ENCODE data around the gene ZRANB1.

Gene ZRANB1

GRCh38 chr10:124997306-124997705, 55.4 kb downstream of the ZRANB1 start:
- no peaks in the 10 kb centered on the region for H3K27me3 ChIP-seq (ENCODE audit: control insufficient read depth in 1 of 2, insufficient read depth in 2 of 2, low read length in 2 of 2)
- peaks cover 0 to 9% of the 10 kb centered on the region in 2 donors for H3K4me1 ChIP-seq (ENCODE audit: control insufficient read depth in 1 of 2, insufficient read depth in 2 of 2, low read length in 2 of 2)
- no peaks in the 10 kb centered on the region for H3K9me3 ChIP-seq (ENCODE audit: control insufficient read depth in 1 of 2, low read length in 2 of 2)
- H3K4me3 ChIP-seq (ENCODE audit: low read depth in 1 of 2, low read length in 2 of 2), result no peak overlapping the region
- no peak overlapping the region for H3K27ac ChIP-seq (ENCODE audit: low read depth, low read length)
- H3K36me3 ChIP-seq (ENCODE audit: control insufficient read depth in 1 of 2, insufficient read depth in 2 of 2, low read length in 2 of 2), result peaks cover 30 to 93% of the 10 kb centered on the region in 2 donors
- no peak overlapping the region for H3K9ac ChIP-seq (ENCODE audit: low read depth in 1 of 2, low read length in 2 of 2)

GRCh38 chr10:124997771-124998623, 56.1 kb downstream of the ZRANB1 start:
- Histone ChIP-seq H3K27me3 (ENCODE audit: control insufficient read depth in 1 of 2, insufficient read depth in 2 of 2, low read length in 2 of 2) (no peaks in the 10 kb centered on the region), H3K4me3 (ENCODE audit: low read depth in 1 of 2, low read length in 2 of 2) (no peak overlapping the region), H3K4me1 (ENCODE audit: control insufficient read depth in 1 of 2, insufficient read depth in 2 of 2, low read length in 2 of 2) (peaks cover 0 to 9% of the 10 kb centered on the region in 2 donors), H3K27ac (ENCODE audit: low read depth, low read length) (no peak overlapping the region), H3K9ac (ENCODE audit: low read depth in 1 of 2, low read length in 2 of 2) (no peak overlapping the region), H3K36me3 (ENCODE audit: control insufficient read depth in 1 of 2, insufficient read depth in 2 of 2, low read length in 2 of 2) (peaks cover 26 to 94% of the 10 kb centered on the region in 2 donors), H3K9me3 (ENCODE audit: control insufficient read depth in 1 of 2, low read length in 2 of 2) (no peaks in the 10 kb centered on the region)

- H3K9me3 ChIP-seq (ENCODE audit: control insufficient read depth in 1 of 2, low read length in 2 of 2), result no peaks in the 10 kb centered on the region
- H3K9ac ChIP-seq (ENCODE audit: low read depth in 1 of 2, low read length in 2 of 2), result no peak overlapping the region
- no peaks in the 10 kb centered on the region for H3K27me3 ChIP-seq (ENCODE audit: control insufficient read depth in 1 of 2, insufficient read depth in 2 of 2, low read length in 2 of 2)
- no peak overlapping the region for H3K27ac ChIP-seq (ENCODE audit: low read depth, low read length)
- H3K36me3 ChIP-seq (ENCODE audit: control insufficient read depth in 1 of 2, insufficient read depth in 2 of 2, low read length in 2 of 2), result peaks cover 24 to 94% of the 10 kb centered on the region in 2 donors
- no peak overlapping the region for H3K4me3 ChIP-seq (ENCODE audit: low read depth in 1 of 2, low read length in 2 of 2)
- peaks cover 0 to 9% of the 10 kb centered on the region in 2 donors for H3K4me1 ChIP-seq (ENCODE audit: control insufficient read depth in 1 of 2, insufficient read depth in 2 of 2, low read length in 2 of 2)
These were observed 56.8 kb downstream of the ZRANB1 start for GRCh38 chr10:124998624-124999291.

GRCh38 chr10:124999433-125000365, 57.8 kb downstream of the ZRANB1 start:
- peaks cover 0 to 9% of the 10 kb centered on the region in 2 donors for H3K4me1 ChIP-seq (ENCODE audit: control insufficient read depth in 1 of 2, insufficient read depth in 2 of 2, low read length in 2 of 2)
- H3K4me3 ChIP-seq (ENCODE audit: low read depth in 1 of 2, low read length in 2 of 2), result no peak overlapping the region
- H3K36me3 ChIP-seq (ENCODE audit: control insufficient read depth in 1 of 2, insufficient read depth in 2 of 2, low read length in 2 of 2), result peaks cover 24 to 94% of the 10 kb centered on the region in 2 donors
- no peak overlapping the region for H3K9ac ChIP-seq (ENCODE audit: low read depth in 1 of 2, low read length in 2 of 2)
- H3K27me3 ChIP-seq (ENCODE audit: control insufficient read depth in 1 of 2, insufficient read depth in 2 of 2, low read length in 2 of 2), result no peaks in the 10 kb centered on the region
- no peak overlapping the region for H3K27ac ChIP-seq (ENCODE audit: low read depth, low read length)
- H3K9me3 ChIP-seq (ENCODE audit: control insufficient read depth in 1 of 2, low read length in 2 of 2), result no peaks in the 10 kb centered on the region

- Histone ChIP-seq H3K4me3 (ENCODE audit: low read depth in 1 of 2, low read length in 2 of 2) (no peak overlapping the region), H3K27me3 (ENCODE audit: control insufficient read depth in 1 of 2, insufficient read depth in 2 of 2, low read length in 2 of 2) (no peaks in the 10 kb centered on the region), H3K27ac (ENCODE audit: low read depth, low read length) (no peak overlapping the region), H3K9ac (ENCODE audit: low read depth in 1 of 2, low read length in 2 of 2) (no peak overlapping the region), H3K4me1 (ENCODE audit: control insufficient read depth in 1 of 2, insufficient read depth in 2 of 2, low read length in 2 of 2) (peaks cover 0 to 9% of the 10 kb centered on the region in 2 donors), H3K36me3 (ENCODE audit: control insufficient read depth in 1 of 2, insufficient read depth in 2 of 2, low read length in 2 of 2) (peaks cover 21 to 93% of the 10 kb centered on the region in 2 donors), H3K9me3 (ENCODE audit: control insufficient read depth in 1 of 2, low read length in 2 of 2) (no peaks in the 10 kb centered on the region)
These were observed 58.7 kb downstream of the ZRANB1 start for GRCh38 chr10:125000366-125001312.

- H3K9ac ChIP-seq (ENCODE audit: low read depth in 1 of 2, low read length in 2 of 2), result no peak overlapping the region
These were observed 59.6 kb downstream of the ZRANB1 start for GRCh38 chr10:125001313-125002046.

GRCh38 chr10:125002047-125002422, 60.1 kb downstream of the ZRANB1 start:
- no peak overlapping the region for H3K9ac ChIP-seq (ENCODE audit: low read depth in 1 of 2, low read length in 2 of 2)

More at GRCh38 chr10:125001313-125002046, 59.6 kb downstream of the ZRANB1 start:
- H3K4me1 ChIP-seq (ENCODE audit: control insufficient read depth in 1 of 2, insufficient read depth in 2 of 2, low read length in 2 of 2), result peaks cover 0 to 9% of the 10 kb centered on the region in 2 donors
- H3K9me3 ChIP-seq (ENCODE audit: control insufficient read depth in 1 of 2, low read length in 2 of 2), result no peaks in the 10 kb centered on the region
- H3K27ac ChIP-seq (ENCODE audit: low read depth, low read length), result no peak overlapping the region
- no peak overlapping the region for H3K4me3 ChIP-seq (ENCODE audit: low read depth in 1 of 2, low read length in 2 of 2)
- no peaks in the 10 kb centered on the region for H3K27me3 ChIP-seq (ENCODE audit: control insufficient read depth in 1 of 2, insufficient read depth in 2 of 2, low read length in 2 of 2)
- peaks cover 19 to 92% of the 10 kb centered on the region in 2 donors for H3K36me3 ChIP-seq (ENCODE audit: control insufficient read depth in 1 of 2, insufficient read depth in 2 of 2, low read length in 2 of 2)

GRCh38 chr10:125002423-125003145, 60.7 kb downstream of the ZRANB1 start:
- Histone ChIP-seq H3K36me3 (ENCODE audit: control insufficient read depth in 1 of 2, insufficient read depth in 2 of 2, low read length in 2 of 2) (peaks cover 10 to 91% of the 10 kb centered on the region in 2 donors), H3K27ac (ENCODE audit: low read depth, low read length) (no peak overlapping the region), H3K27me3 (ENCODE audit: control insufficient read depth in 1 of 2, insufficient read depth in 2 of 2, low read length in 2 of 2) (no peaks in the 10 kb centered on the region), H3K4me1 (ENCODE audit: control insufficient read depth in 1 of 2, insufficient read depth in 2 of 2, low read length in 2 of 2) (peaks cover 0 to 9% of the 10 kb centered on the region in 2 donors), H3K4me3 (ENCODE audit: low read depth in 1 of 2, low read length in 2 of 2) (no peak overlapping the region), H3K9me3 (ENCODE audit: control insufficient read depth in 1 of 2, low read length in 2 of 2) (no peaks in the 10 kb centered on the region), H3K9ac (ENCODE audit: low read depth in 1 of 2, low read length in 2 of 2) (no peak overlapping the region)

More at GRCh38 chr10:125002047-125002422, 60.1 kb downstream of the ZRANB1 start:
- no peak overlapping the region for H3K4me3 ChIP-seq (ENCODE audit: low read depth in 1 of 2, low read length in 2 of 2)
- H3K4me1 ChIP-seq (ENCODE audit: control insufficient read depth in 1 of 2, insufficient read depth in 2 of 2, low read length in 2 of 2), result peaks cover 0 to 9% of the 10 kb centered on the region in 2 donors
- peaks cover 15 to 92% of the 10 kb centered on the region in 2 donors for H3K36me3 ChIP-seq (ENCODE audit: control insufficient read depth in 1 of 2, insufficient read depth in 2 of 2, low read length in 2 of 2)
- no peaks in the 10 kb centered on the region for H3K9me3 ChIP-seq (ENCODE audit: control insufficient read depth in 1 of 2, low read length in 2 of 2)
- H3K27me3 ChIP-seq (ENCODE audit: control insufficient read depth in 1 of 2, insufficient read depth in 2 of 2, low read length in 2 of 2), result no peaks in the 10 kb centered on the region
- no peak overlapping the region for H3K27ac ChIP-seq (ENCODE audit: low read depth, low read length)

Measured in duodenal mucosa (tissue), 2 donors.